ENCODE data around the gene ZBTB7A. TPM values are rescaled to one million over a fixed set of nuclear protein-coding genes. Genes with fewer than 3 reads are reported as not detected.

The ZBTB7A gene
- total RNA-seq, 1 experiment from 2014 or later = 49.5 TPM

GRCh38 chr19:4049432-4049831, 17.3 kb downstream of the ZBTB7A start:
- Histone ChIP-seq H4K20me1 (ENCODE audit: insufficient read depth) (peaks cover 8% of the 10 kb centered on the region; the same call in 1 of the 2 replicates), H3K79me2 (ENCODE audit: insufficient read depth, low read length) (peaks cover 94% of the 10 kb centered on the region), H3K36me3 (ENCODE audit: control insufficient read depth in 1 of 2, insufficient read depth in 2 of 2, low read length in 2 of 2) (peaks cover 34 to 48% of the 10 kb centered on the region in 2 experiments; a peak in 3 of 4 replicates), H3K27me3 (ENCODE audit: insufficient read depth, low read length) (no peaks in the 10 kb centered on the region), H2AFZ (ENCODE audit: low read depth, low read length, poor library complexity, severe bottlenecking) (no peak overlapping the region), H3K27ac (ENCODE audit: low read depth, low read length) (no peak overlapping the region), H3K9ac (ENCODE audit: low read length) (no peak overlapping the region), H3K4me2 (ENCODE audit: low read length) (no peak overlapping the region), H3K4me1 (ENCODE audit: control insufficient read depth in 1 of 2, insufficient read depth in 2 of 2, low read length in 2 of 2) (no peaks in the 10 kb centered on the region; a peak in 1 of 4 replicates), H3K9me2 (ENCODE audit: insufficient read depth) (no peaks in the 10 kb centered on the region), H3K4me3 (replicated peaks in 1 of 2; ENCODE audit: low read depth in 1 of 2, low read length in 2 of 2) (no peak overlapping the region), H3K9me3 (ENCODE audit: control insufficient read depth in 1 of 2, insufficient read depth in 1 of 2, low read depth in 1 of 2, low read length in 2 of 2) (no peaks in the 10 kb centered on the region)
- ChIA-PET CTCF (no interaction called here), POLR2A (no interaction called here), RAD21 (ENCODE audit: low non-redundant PET in 1 of 2, low total read pairs in 2 of 2, uncharacterized antibody in 2 of 2, unreplicated experiment in 2 of 2) (no interaction called here)
- intact Hi-C loops (cut with micrococcal nuclease) = no loop called here
- BruUV-seq (replicated peaks) = no TSS peak
- TF ChIP-seq FOSL1 (IDR thresholded peaks at IDR 0.05; ENCODE audit: low read depth) (no peak), CEBPB (IDR thresholded peaks at IDR 0.05; ENCODE audit: low read depth) (no peak), EZH2phosphoT487 (IDR thresholded peaks at IDR 0.05; ENCODE audit: borderline replicate concordance) (no peak), POLR2AphosphoS5 (IDR thresholded peaks at IDR 0.05; ENCODE audit: low read depth, low read length) (no peak), SRF (IDR thresholded peaks at IDR 0.05; ENCODE audit: low read depth) (no peak), EZH2 (IDR thresholded peaks at IDR 0.05) (no peak), YY1 (IDR thresholded peaks at IDR 0.05; ENCODE audit: extremely low read depth, insufficient replicate concordance, low read depth, low read length) (no peak), ZBTB33 (IDR thresholded peaks at IDR 0.05; ENCODE audit: extremely low read depth, insufficient replicate concordance, low read length) (no peak), ZNF274 (IDR thresholded peaks at IDR 0.05; ENCODE audit: low read depth, low read length) (no peak), JUND (IDR thresholded peaks at IDR 0.05) (no peak), CBX3 (IDR thresholded peaks at IDR 0.05; ENCODE audit: low read depth) (no peak)
- ATAC-seq (no peak), DNase-seq (ENCODE audit: low read depth, low spot score) (no peak)
